Peyer's patch (tissue), 4 donors: Measurements from ENCODE around the gene DLGAP1.

ENCODE experiments used
- POLR2A ChIP-seq, 2 donors: fragments of 450-650 bp; IDR thresholded peaks; one replicate each; pipeline ENCODE4 v1.5.1; 2017; ENCODE audit warnings: antibody characterized with exemption in 2 of 2, mild to moderate bottlenecking in 2 of 2, moderate library complexity in 2 of 2
- TF ChIP-seq, protein P1 (sequence below), 6 experiments: fragments of 450-650 bp in 4 of 6; fragments of 200-600 bp in 2 of 6; sonication (generic) in 1 of 6; IDR thresholded peaks; one replicate each; pipeline ENCODE4 v1.5.1; 2017 to 2019; ENCODE audit warnings: antibody characterized with exemption in 6 of 6, mild to moderate bottlenecking in 3 of 6, moderate library complexity in 1 of 6

DNA sequence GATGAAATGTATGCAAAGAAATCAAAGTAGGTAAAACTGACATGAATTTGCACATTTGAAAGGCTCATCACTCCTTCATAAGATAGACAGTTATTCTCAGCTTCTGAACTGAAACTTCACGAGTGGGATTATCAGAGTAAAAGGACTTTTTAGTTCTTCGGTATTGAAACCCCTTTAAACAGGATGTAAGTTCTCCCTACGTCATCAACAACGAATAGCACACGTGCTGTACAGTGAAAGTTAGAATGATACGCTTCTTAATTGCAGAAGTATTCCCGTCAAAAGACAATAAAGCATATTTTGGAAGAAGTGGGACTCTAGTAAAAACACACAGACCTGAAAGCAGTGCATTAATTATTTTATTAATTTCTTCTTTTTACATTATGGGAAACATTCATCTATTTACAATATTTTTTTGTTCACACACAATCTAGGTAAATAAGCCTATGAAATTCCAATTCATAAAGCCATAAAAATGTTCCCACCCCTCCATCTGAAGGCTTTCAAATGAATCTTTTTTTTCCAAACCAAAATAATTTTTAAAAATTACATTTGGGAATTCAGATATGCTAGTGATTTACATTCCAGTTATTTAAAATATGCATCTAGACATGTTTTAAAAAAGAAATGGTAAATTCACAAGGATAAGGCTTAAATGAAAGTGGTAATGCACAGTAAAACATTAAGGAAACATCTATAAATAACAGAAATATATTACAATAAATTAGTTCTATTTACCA is 959.2 kb downstream of the DLGAP1 start:
- TF ChIP-seq, protein P1, sequence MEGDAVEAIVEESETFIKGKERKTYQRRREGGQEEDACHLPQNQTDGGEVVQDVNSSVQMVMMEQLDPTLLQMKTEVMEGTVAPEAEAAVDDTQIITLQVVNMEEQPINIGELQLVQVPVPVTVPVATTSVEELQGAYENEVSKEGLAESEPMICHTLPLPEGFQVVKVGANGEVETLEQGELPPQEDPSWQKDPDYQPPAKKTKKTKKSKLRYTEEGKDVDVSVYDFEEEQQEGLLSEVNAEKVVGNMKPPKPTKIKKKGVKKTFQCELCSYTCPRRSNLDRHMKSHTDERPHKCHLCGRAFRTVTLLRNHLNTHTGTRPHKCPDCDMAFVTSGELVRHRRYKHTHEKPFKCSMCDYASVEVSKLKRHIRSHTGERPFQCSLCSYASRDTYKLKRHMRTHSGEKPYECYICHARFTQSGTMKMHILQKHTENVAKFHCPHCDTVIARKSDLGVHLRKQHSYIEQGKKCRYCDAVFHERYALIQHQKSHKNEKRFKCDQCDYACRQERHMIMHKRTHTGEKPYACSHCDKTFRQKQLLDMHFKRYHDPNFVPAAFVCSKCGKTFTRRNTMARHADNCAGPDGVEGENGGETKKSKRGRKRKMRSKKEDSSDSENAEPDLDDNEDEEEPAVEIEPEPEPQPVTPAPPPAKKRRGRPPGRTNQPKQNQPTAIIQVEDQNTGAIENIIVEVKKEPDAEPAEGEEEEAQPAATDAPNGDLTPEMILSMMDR (IDR thresholded peaks at IDR 0.05): no peak
- TF ChIP-seq POLR2A (IDR thresholded peaks at IDR 0.05): no peak
